Measurements from ENCODE around the gene FBXL13.

DNA sequence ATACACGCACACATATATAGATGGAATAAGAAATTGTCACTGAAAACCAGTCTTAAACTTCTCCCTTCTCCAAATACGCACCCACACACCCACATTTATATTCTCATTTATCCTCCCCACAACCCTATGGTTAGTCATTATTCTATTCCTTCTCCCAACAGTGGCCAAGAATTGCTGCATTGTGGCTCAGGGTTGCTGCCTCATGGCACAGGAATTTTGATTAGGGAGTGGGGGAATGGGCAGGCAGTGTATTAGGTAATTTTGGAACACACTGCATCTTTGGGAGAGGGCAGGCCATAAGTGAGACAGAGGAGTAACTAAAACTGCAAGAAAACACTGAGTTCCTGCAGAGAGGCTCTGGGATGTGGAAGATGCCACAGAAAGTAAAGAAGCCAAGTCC is 38.6 kb upstream of the FBXL13 start:
- TF ChIP-seq POLR2A (IDR thresholded peaks at IDR 0.05), result no peak
- TF ChIP-seq, protein P1, sequence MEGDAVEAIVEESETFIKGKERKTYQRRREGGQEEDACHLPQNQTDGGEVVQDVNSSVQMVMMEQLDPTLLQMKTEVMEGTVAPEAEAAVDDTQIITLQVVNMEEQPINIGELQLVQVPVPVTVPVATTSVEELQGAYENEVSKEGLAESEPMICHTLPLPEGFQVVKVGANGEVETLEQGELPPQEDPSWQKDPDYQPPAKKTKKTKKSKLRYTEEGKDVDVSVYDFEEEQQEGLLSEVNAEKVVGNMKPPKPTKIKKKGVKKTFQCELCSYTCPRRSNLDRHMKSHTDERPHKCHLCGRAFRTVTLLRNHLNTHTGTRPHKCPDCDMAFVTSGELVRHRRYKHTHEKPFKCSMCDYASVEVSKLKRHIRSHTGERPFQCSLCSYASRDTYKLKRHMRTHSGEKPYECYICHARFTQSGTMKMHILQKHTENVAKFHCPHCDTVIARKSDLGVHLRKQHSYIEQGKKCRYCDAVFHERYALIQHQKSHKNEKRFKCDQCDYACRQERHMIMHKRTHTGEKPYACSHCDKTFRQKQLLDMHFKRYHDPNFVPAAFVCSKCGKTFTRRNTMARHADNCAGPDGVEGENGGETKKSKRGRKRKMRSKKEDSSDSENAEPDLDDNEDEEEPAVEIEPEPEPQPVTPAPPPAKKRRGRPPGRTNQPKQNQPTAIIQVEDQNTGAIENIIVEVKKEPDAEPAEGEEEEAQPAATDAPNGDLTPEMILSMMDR (IDR thresholded peaks at IDR 0.05), result no peak
